ENCODE data around the gene TMA7.
"Not testable (repeated sequence)": the region's sequence is repeated elsewhere in the genome, so short reads cannot be mapped to it uniquely, and the experiment has no call there.

The TMA7 gene

GRCh38 chr3:48439820-48440589 lies at the start of gene TMA7, which contains the start of gene CCDC51:
TSS of gene TMA7 (plus strand) at chr3:48440257. CDS start at chr3:48440297, 40 bp downstream.
TSS of gene CCDC51 (minus strand) at chr3:48440119. CDS start at chr3:48435128, 4,991 bp downstream.
- DNase-seq, result peak; percentile 70 to 99 (median 97)

- no peak for DNase-seq
These were observed 45.7 kb upstream of the TMA7 start for GRCh38 chr3:48394391-48394790.

- no peak for DNase-seq
These were observed 44.3 kb upstream of the TMA7 start for GRCh38 chr3:48395714-48396113.

- DNase-seq, result no peak
These were observed 42.0 kb upstream of the TMA7 start for GRCh38 chr3:48397767-48398681.

GRCh38 chr3:48398701-48399386 lies 41.2 kb upstream of the TMA7 start:
- DNase-seq, result no peak

GRCh38 chr3:48399387-48400172 lies 40.5 kb upstream of the TMA7 start:
- peak in 2 of 51 donors; percentile 7 for DNase-seq

- peak in 23 of 51 donors; percentile 4 to 65 (median 30) for DNase-seq
These were observed 39.1 kb upstream of the TMA7 start for GRCh38 chr3:48400824-48401433.

GRCh38 chr3:48401434-48401901 lies 38.6 kb upstream of the TMA7 start:
- DNase-seq, result not testable (repeated sequence)

GRCh38 chr3:48402281-48402732 lies 37.8 kb upstream of the TMA7 start:
- peak in 9 of 51 donors; percentile 6 to 59 (median 17) for DNase-seq

- DNase-seq, result no peak
These were observed 37.1 kb upstream of the TMA7 start for GRCh38 chr3:48402907-48403306.

GRCh38 chr3:48403533-48404439 lies 36.3 kb upstream of the TMA7 start:
- DNase-seq, result no peak

- DNase-seq, result peak in 4 of 51 donors; percentile 10 to 58 (median 14)
These were observed 35.4 kb upstream of the TMA7 start for GRCh38 chr3:48404440-48405342.

GRCh38 chr3:48405343-48405881 lies 34.6 kb upstream of the TMA7 start:
- no peak for DNase-seq

GRCh38 chr3:48405971-48406370 lies 34.1 kb upstream of the TMA7 start:
- no peak for DNase-seq

- no peak for DNase-seq
These were observed 33.3 kb upstream of the TMA7 start for GRCh38 chr3:48406443-48407431.

- no peak for DNase-seq
These were observed 32.4 kb upstream of the TMA7 start for GRCh38 chr3:48407542-48408099.

All from hypothalamus (tissue), 51 donors.